WTC11 (cell line): ENCODE measurements around the gene ELOB. TPM values are rescaled to one million over a fixed set of nuclear protein-coding genes. Genes with fewer than 3 reads are reported as not detected.
A peak's percentile ranks its signal among the peaks of the same experiment; 100 is the strongest.

Experiments
- ATAC-seq: fragments of 200-7000 bp; cut with Tn5 transposase; 2 replicates; pipeline ENCODE4 v1.10.0; 2021; ENCODE audit warnings: mild to moderate bottlenecking, moderate library complexity
- CTCF ChIA-PET: fragments of 300-600 bp; sonication (Branson Sonifier 250); formaldehyde crosslinking; loops from one replicate; lab custom pipeline; 2021; ENCODE audit warnings: antibody characterized with exemption; lab: Charles Lee
- POLR2A ChIA-PET: fragments of 350-600 bp; sonication (Branson Sonifier 250); formaldehyde crosslinking; loops from one replicate; lab custom pipeline; 2021; ENCODE audit warnings: antibody characterized with exemption; lab: Charles Lee
- DNase-seq: peaks from one replicate; pipeline ENCODE4 v3.0.0; 2021; ENCODE audit warnings: low spot score
- H3K27ac Mint-ChIP-seq: 2 replicates; pipeline ENCODE4 v1.8.0; 2021; ENCODE audit warnings: mixed read lengths
- H3K27me3 Mint-ChIP-seq: 2 replicates; pipeline ENCODE4 v1.8.0; 2021; ENCODE audit warnings: low read depth, mild to moderate bottlenecking, moderate library complexity, mixed read lengths
- H3K36me3 Mint-ChIP-seq: 2 replicates; pipeline ENCODE4 v1.8.0; 2021; ENCODE audit warnings: mixed read lengths
- H3K4me1 Mint-ChIP-seq: 2 replicates; pipeline ENCODE4 v1.8.0; 2022; ENCODE audit warnings: mixed read lengths
- H3K4me3 Mint-ChIP-seq: 2 replicates; pipeline ENCODE4 v1.8.0; 2021; ENCODE audit warnings: mild to moderate bottlenecking, moderate library complexity, mixed read lengths
- H3K9me3 Mint-ChIP-seq: 2 replicates; pipeline ENCODE4 v1.8.0; 2021; ENCODE audit warnings: mixed read lengths
- CDX4 ChIP-seq: fragments of 250-450 bp; sonication (Bioruptor Pico); IDR thresholded peaks from 2 replicates; pipeline ENCODE4 v1.9.0; 2021; ENCODE audit warnings: moderate library complexity, mild to moderate bottlenecking, inconsistent platforms, borderline replicate concordance
- CREB1 ChIP-seq: sonication (generic); formaldehyde crosslinking; IDR thresholded peaks from 2 replicates; pipeline ENCODE4 v1.8.0; 2023; ENCODE audit warnings: mild to moderate bottlenecking, missing genetic modification reagents
- EMX1 ChIP-seq: fragments of 250-450 bp; sonication (Bioruptor Pico); IDR thresholded peaks from 2 replicates; pipeline ENCODE4 v1.8.0; 2021; ENCODE audit warnings: mild to moderate bottlenecking
- JUN ChIP-seq: sonication (generic); formaldehyde crosslinking; IDR thresholded peaks from 2 replicates; pipeline ENCODE4 v1.8.0; 2023; ENCODE audit warnings: mild to moderate bottlenecking, missing genetic modification reagents
- MAX ChIP-seq: sonication (generic); formaldehyde crosslinking; IDR thresholded peaks from 2 replicates; pipeline ENCODE4 v1.8.0; 2022; ENCODE audit warnings: mild to moderate bottlenecking, missing genetic modification reagents
- MXD4 ChIP-seq: fragments of 250-450 bp; sonication (Bioruptor Pico); IDR thresholded peaks from 2 replicates; pipeline ENCODE4 v1.8.0; 2021; ENCODE audit warnings: mild to moderate bottlenecking, moderate library complexity, borderline replicate concordance
- PRRX2 ChIP-seq: fragments of 250-450 bp; sonication (Bioruptor Pico); IDR thresholded peaks from 2 replicates; pipeline ENCODE4 v1.8.0; 2021; ENCODE audit warnings: mild to moderate bottlenecking
- SMAD4 ChIP-seq: sonication (generic); formaldehyde crosslinking; IDR thresholded peaks from 2 replicates; pipeline ENCODE4 v1.8.0; 2022; ENCODE audit warnings: mild to moderate bottlenecking, missing genetic modification reagents
- ZBTB21 ChIP-seq: sonication (generic); formaldehyde crosslinking; IDR thresholded peaks from 2 replicates; pipeline ENCODE4 v1.8.1; 2023; ENCODE audit warnings: mild to moderate bottlenecking, missing genetic modification reagents, borderline replicate concordance
- ZMAT4 ChIP-seq: fragments of 250-450 bp; sonication (Bioruptor Pico); IDR thresholded peaks from 2 replicates; pipeline ENCODE4 v1.9.0; 2021; ENCODE audit warnings: mild to moderate bottlenecking
- ZNF138 ChIP-seq: sonication (generic); formaldehyde crosslinking; conservative IDR thresholded peaks from 2 replicates; pipeline ENCODE4 v1.8.1; 2022; ENCODE audit warnings: mild to moderate bottlenecking, moderate library complexity, missing genetic modification reagents
- ZNF281 ChIP-seq: sonication (generic); formaldehyde crosslinking; IDR thresholded peaks from 2 replicates; pipeline ENCODE4 v1.8.0; 2023; ENCODE audit warnings: mild to moderate bottlenecking, missing genetic modification reagents
- ZNF416 ChIP-seq: fragments of 250-450 bp; sonication (Bioruptor Pico); IDR thresholded peaks from 2 replicates; pipeline ENCODE4 v1.9.0; 2021; ENCODE audit warnings: mild to moderate bottlenecking, inconsistent platforms
- ZNF425 ChIP-seq: fragments of 250-450 bp; sonication (Bioruptor Pico); conservative IDR thresholded peaks from 2 replicates; pipeline ENCODE4 v1.9.0; 2021; ENCODE audit warnings: mild to moderate bottlenecking
- ZNF671 ChIP-seq: fragments of 250-450 bp; sonication (Bioruptor Pico); IDR thresholded peaks from 2 replicates; pipeline ENCODE4 v1.8.0; 2021; ENCODE audit warnings: mild to moderate bottlenecking
- ZSCAN18 ChIP-seq: fragments of 250-450 bp; sonication (Bioruptor Pico); IDR thresholded peaks from 2 replicates; pipeline ENCODE4 v2.1.2; 2022; ENCODE audit warnings: mild to moderate bottlenecking, moderate library complexity
- total RNA-seq: library from RNA; stranded (reverse); gene quantifications from 3 replicates; pipeline ENCODE4 v1.2.3, GENCODE V29; 2021

The ELOB gene
- total RNA-seq, 1 experiment from 2014 or later: 252 TPM

- no peak overlapping the region for H3K27ac Mint-ChIP-seq
- no peak for ATAC-seq
Measured at GRCh38 chr16:2761886-2762583, 15.0 kb downstream of the ELOB start.

More at GRCh38 chr16:2761886-2762583, 15.0 kb downstream of the ELOB start:
- ChIA-PET CTCF (no interaction called here), POLR2A (interaction anchor here (0.6 kb wide), 2 partner anchors 9 to 11 kb away, joined by 3 read pairs; no protein-coding TSS in a partner anchor)
- Mint-ChIP-seq H3K27me3 (no peaks in the 10 kb centered on the region), H3K4me3 (no peak overlapping the region), H3K4me1 (no peaks in the 10 kb centered on the region), H3K36me3 (peaks cover 100% of the 10 kb centered on the region), H3K9me3 (peaks cover 75% of the 10 kb centered on the region)
- TF ChIP-seq ZBTB21 (CRISPR knock-in tag) (no peak), ZNF671 (CRISPR knock-in tag) (peak; percentile 71; the same call in 1 of the 2 replicates), ZNF425 (0 out of 2 replicates have a peak, but pooled peaks have one; percentile 55), CDX4 (CRISPR knock-in tag) (no peak), JUN (no peak), MAX (no peak), PRRX2 (CRISPR knock-in tag) (0 out of 2 replicates have a peak, but pooled peaks have one; percentile 18), ZNF281 (CRISPR knock-in tag) (no peak), EMX1 (CRISPR knock-in tag) (peak; percentile 34; the same call in 1 of the 2 replicates), ZMAT4 (CRISPR knock-in tag) (no peak), ZNF416 (peak; percentile 23; the same call in 1 of the 2 replicates), CREB1 (CRISPR knock-in tag) (no peak), SMAD4 (CRISPR knock-in tag) (no peak), ZSCAN18 (CRISPR knock-in tag) (no peak), ZNF138 (CRISPR knock-in tag) (no peak), MXD4 (no peak)
- no peak for DNase-seq
